GM12878 (cell line): ENCODE results near the gene GUCY2F. TPM values are rescaled to one million over a fixed set of nuclear protein-coding genes. Genes with fewer than 3 reads are reported as not detected.

Source experiments
- ATAC-seq: fragments of 200-7000 bp; cut with Tn5 transposase; 3 replicates; pipeline ENCODE4 v1.9.1; 2020; ENCODE audit warnings: mild to moderate bottlenecking, moderate library complexity
- BruUV-seq: library from RNA; stranded (reverse); fragments of 400-500 nt; replicated peaks from 2 replicates; lab custom pipeline; 2021; lab: Mats Ljungman, UMichigan
- CTCF ChIA-PET: fragments of 300-600 bp; sonication (Branson Sonifier 250); formaldehyde crosslinking; extraction: SDS; loops from one replicate; lab custom pipeline; 2021; ENCODE audit warnings: inconsistent platforms; lab: Yijun Ruan, JAX
- POLR2A ChIA-PET: fragments of 350-600 bp; formaldehyde crosslinking; extraction: SDS; loops from one replicate; lab custom pipeline; 2021; ENCODE audit warnings: inconsistent platforms; lab: Charles Lee
- RAD21 ChIA-PET: fragments of 300-600 bp; sonication (Branson Sonifier 250); formaldehyde crosslinking; loops from one replicate; lab custom pipeline; 2023; ENCODE audit warnings: antibody characterized with exemption; ENCODE audit not compliant: unreplicated experiment; lab: Charles Lee
- SMC1A ChIA-PET: fragments of 300-600 bp; sonication (Branson Sonifier 250); formaldehyde crosslinking; loops from one replicate; lab custom pipeline; 2023; ENCODE audit not compliant: unreplicated experiment, uncharacterized antibody; lab: Charles Lee
- DNase-seq: peaks from one replicate; pipeline ENCODE4 v3.0.0-alpha.2; 2011; ENCODE audit warnings: low read depth, low spot score
- FAIRE-seq: peaks from 3 replicates; lab custom pipeline; 2011; peaks lifted over from hg19 to GRCh38; lab: Jason Lieb, UNC
- H2AFZ ChIP-seq: 2 replicates; pipeline ENCODE4 v1.6.0; 2011; ENCODE audit warnings: low read depth, low read length, control low read depth; ENCODE audit not compliant: control insufficient read depth
- H3K27ac ChIP-seq: 2 replicates; pipeline ENCODE4 v1.5.1; 2011; ENCODE audit warnings: control low read depth; ENCODE audit not compliant: control insufficient read depth, insufficient read depth
- H3K27me3 ChIP-seq, 2 experiments: replicated peaks in 1 of 2; 2 replicates each; pipeline versions ENCODE4 v1.6.0 to v1.6.1; 2011; ENCODE audit warnings: low read length in 1 of 2; ENCODE audit not compliant: control insufficient read depth in 2 of 2, insufficient read depth in 2 of 2
- H3K36me3 ChIP-seq, 2 experiments: 2 replicates each; pipeline ENCODE4 v1.5.1; 2011; ENCODE audit warnings: low read length in 1 of 2; ENCODE audit not compliant: control insufficient read depth in 2 of 2, insufficient read depth in 2 of 2
- H3K4me1 ChIP-seq: 2 replicates; pipeline ENCODE4 v1.6.1; 2011; ENCODE audit warnings: mild to moderate bottlenecking, low read length, moderate library complexity, mixed read lengths; ENCODE audit not compliant: control insufficient read depth, insufficient read depth
- H3K4me2 ChIP-seq: 2 replicates; pipeline ENCODE4 v1.6.0; 2011; ENCODE audit warnings: control low read depth; ENCODE audit not compliant: control insufficient read depth, insufficient read depth
- H3K4me3 ChIP-seq: fragments of 200-600 bp; sonication (generic); 2 replicates; pipeline ENCODE4 v1.5.1; 2016
- H3K79me2 ChIP-seq: 2 replicates; pipeline ENCODE4 v1.6.0; 2011; ENCODE audit warnings: low read length; ENCODE audit not compliant: control insufficient read depth, insufficient read depth
- H3K9ac ChIP-seq: 2 replicates; pipeline ENCODE4 v1.8.0; 2011; ENCODE audit warnings: low read length, control low read depth, mixed read lengths; ENCODE audit not compliant: control insufficient read depth, insufficient read depth
- H3K9me3 ChIP-seq: replicated peaks from 3 replicates; pipeline ENCODE4 v1.5.1; 2011; ENCODE audit warnings: mild to moderate bottlenecking, low read length; ENCODE audit not compliant: control insufficient read depth, insufficient read depth
- H4K20me1 ChIP-seq: 2 replicates; pipeline ENCODE4 v1.6.0; 2011; ENCODE audit not compliant: control insufficient read depth, insufficient read depth
- BRCA1 ChIP-seq: IDR thresholded peaks from 2 replicates; pipeline ENCODE4 v1.6.1; 2011; ENCODE audit warnings: low read depth, low read length, improper control_type of control experiment
- CTCF ChIP-seq, 3 experiments: IDR thresholded peaks in 2 of 3; conservative IDR thresholded peaks in 1 of 3; 2 replicates each; pipeline ENCODE4 v1.5.1; 2011; ENCODE audit warnings: low read depth in 3 of 3, low read length in 3 of 3, mild to moderate bottlenecking in 3 of 3, control low read depth in 2 of 3, moderate library complexity in 2 of 3, inconsistent platforms in 1 of 3, mixed read lengths in 1 of 3; ENCODE audit not compliant: control insufficient read depth in 2 of 3, insufficient read depth in 1 of 3; ENCODE audit errors: extremely low read depth in 1 of 3
- HDAC6 ChIP-seq: fragments of 200-600 bp; sonication (generic); IDR thresholded peaks from one replicate; pipeline ENCODE4 v1.8.0; 2017; ENCODE audit warnings: antibody characterized with exemption; ENCODE audit not compliant: unreplicated experiment
- JUND ChIP-seq: IDR thresholded peaks from 2 replicates; pipeline ENCODE4 v1.6.1; 2012; ENCODE audit warnings: low read depth, mild to moderate bottlenecking, low read length, improper control_type of control experiment, moderate library complexity
- MYC ChIP-seq: IDR thresholded peaks from 2 replicates; pipeline ENCODE4 v1.6.1; 2011; ENCODE audit warnings: mild to moderate bottlenecking, low read length, moderate library complexity, inconsistent platforms; ENCODE audit not compliant: insufficient read depth, insufficient replicate concordance, insufficient read length, severe bottlenecking
- PBX3 ChIP-seq: IDR thresholded peaks from 2 replicates; pipeline ENCODE4 v1.6.1; 2011; ENCODE audit warnings: mild to moderate bottlenecking, low read depth, low read length, moderate library complexity; ENCODE audit not compliant: insufficient replicate concordance
- POLR2AphosphoS2 ChIP-seq: IDR thresholded peaks from 2 replicates; pipeline ENCODE4 v1.6.1; 2011; ENCODE audit warnings: low read depth, mild to moderate bottlenecking, low read length, improper control_type of control experiment, moderate library complexity
- RFX5 ChIP-seq: IDR thresholded peaks from 2 replicates; pipeline ENCODE4 v1.6.1; 2011; ENCODE audit warnings: low read depth, low read length, improper control_type of control experiment
- RUNX3 ChIP-seq: IDR thresholded peaks from 2 replicates; pipeline ENCODE4 v1.6.1; 2012; ENCODE audit warnings: low read length, inconsistent platforms
- SREBF2 ChIP-seq: IDR thresholded peaks from 2 replicates; pipeline ENCODE4 v1.6.1; 2012; ENCODE audit warnings: mild to moderate bottlenecking, low read length
- TCF12 ChIP-seq: IDR thresholded peaks from 2 replicates; pipeline ENCODE4 v1.6.1; 2011; ENCODE audit warnings: low read depth, mild to moderate bottlenecking, low read length
- TCF3 ChIP-seq: IDR thresholded peaks from 2 replicates; pipeline ENCODE4 v1.6.1; 2012; ENCODE audit warnings: low read depth, mild to moderate bottlenecking, low read length, borderline replicate concordance; ENCODE audit not compliant: insufficient read depth
- ZNF622 ChIP-seq: fragments of 450-650 bp; IDR thresholded peaks from 2 replicates; pipeline ENCODE4 v1.6.1; 2017; ENCODE audit warnings: mild to moderate bottlenecking, inconsistent platforms
- WGBS: methylation state at CpG from one replicate; pipeline ENCODE4 v1.1.6; 2016; ENCODE audit warnings: low lambda C conversion rate; ENCODE audit not compliant: insufficient replicate concordance, insufficient coverage; ENCODE audit errors: missing lambda C conversion rate; 5-methylcytosine and 5-hydroxymethylcytosine counted together
- in situ Hi-C: fragments of 300-500 bp; cut with MboI; formaldehyde crosslinking; loops from 9 replicates; pipeline ENCODE4 v1.14.3; 2018; ENCODE audit warnings: mixed read lengths
- intact Hi-C: fragments of 100-400 bp; cut with micrococcal nuclease; formaldehyde crosslinking; loops from one replicate; pipeline ENCODE4 v1.14.2; 2022; ENCODE audit not compliant: unreplicated experiment
- polyA plus RNA-seq, 11 experiments: library from polyadenylated mRNA; depleted of rRNA in 4 of 11; unstranded in 6 of 11; stranded (reverse) in 5 of 11; fragments of >200 nt; fragmentation: Nextera tagmentation in 4 of 11; fragmentation: Illumina TruSeq in 1 of 11; extraction: Ambion mirVana in 4 of 11; extraction: Trizol in 1 of 11; gene quantifications; 1 replicate in 1 of 11; 2 replicates in 10 of 11; pipeline versions ENCODE4 v1.2.1 to v1.2.3, GENCODE V29; 2011 to 2016; ENCODE audit warnings: inconsistent platforms in 2 of 11, missing spikeins in 2 of 11, low read depth in 1 of 11
- total RNA-seq, 4 experiments: library from RNA; depleted of rRNA in 3 of 4; stranded (reverse); fragments of >200 nt in 3 of 4; fragmentation: Illumina TruSeq in 1 of 4; extraction: Trizol in 1 of 4; gene quantifications; 2 replicates each; pipeline versions ENCODE4 v1.2.1 to v1.2.3, GENCODE V29; 2013 to 2021

GUCY2F gene
- total and polyA plus RNA-seq, 10 of the 15 experiments (the other 5 are each of a cell fraction or from before 2014, with no cell fraction given), result not detected

- RAD21 ChIA-PET, result interaction anchor here (2.7 kb wide), 1 partner anchor 678 kb away, joined by 10 read pairs; no protein-coding TSS in a partner anchor
Measured at GRCh38 chrX:109378281-109378680, 103.6 kb downstream of the GUCY2F start.

GRCh38 chrX:109374262-109374960, 107.5 kb downstream of the GUCY2F start:
- ChIA-PET CTCF (interaction anchor here (0.8 kb wide), 1 partner anchor 188 kb away, joined by 4 read pairs; no protein-coding TSS in a partner anchor), SMC1A (interaction anchor here (1.2 to 3.9 kb wide), 3 partner anchors 9 to 104 kb away, joined by 3 to 40 read pairs (median 6); no protein-coding TSS in a partner anchor), POLR2A (no interaction called here), RAD21 (interaction anchor here (1.1 kb wide), 1 partner anchor 103 kb away, joined by 4 read pairs; no protein-coding TSS in a partner anchor)
- 0% methylated on average over 1 of the region's 1 CpG for WGBS
- no peak overlapping the region for H2AFZ ChIP-seq
- H3K9me3 ChIP-seq, result no peaks in the 10 kb centered on the region
- H3K4me1 ChIP-seq, result no peaks in the 10 kb centered on the region
- no peaks in the 10 kb centered on the region for H3K79me2 ChIP-seq
- intact Hi-C loops (no loop called here), in situ Hi-C loops (no loop called here)
- no peaks in the 10 kb centered on the region for H3K27me3 ChIP-seq
- no peak for FAIRE-seq
- no peak; the same call in 2 of the 3 replicates for ATAC-seq
- no peak overlapping the region for H3K9ac ChIP-seq
- no peaks in the 10 kb centered on the region for H4K20me1 ChIP-seq
- no peak for DNase-seq
- H3K27ac ChIP-seq, result no peak overlapping the region
- no peak overlapping the region for H3K4me2 ChIP-seq
- no peak overlapping the region for H3K4me3 ChIP-seq
- no peaks in the 10 kb centered on the region for H3K36me3 ChIP-seq
- BruUV-seq, result no TSS peak
- no peak for TF ChIP-seq ZNF622
- no peak for TF ChIP-seq HDAC6
- TF ChIP-seq PBX3, result no peak
- no peak for TF ChIP-seq TCF3
- no peak for TF ChIP-seq RUNX3
- no peak for TF ChIP-seq TCF12
- no peak for TF ChIP-seq RFX5
- TF ChIP-seq POLR2AphosphoS2, result no peak
- no peak for TF ChIP-seq MYC
- TF ChIP-seq BRCA1, result no peak
- TF ChIP-seq CTCF (IDR thresholded peaks at IDR 0.05 in 2 of 3, conservative IDR thresholded peaks at IDR 0.05 in 1 of 3; ENCODE audit: control insufficient read depth in 2 of 3, extremely low read depth in 1 of 3, insufficient read depth in 1 of 3, low read depth in 3 of 3, low read length in 3 of 3), result no peak

More at GRCh38 chrX:109378281-109378680, 103.6 kb downstream of the GUCY2F start:
- Histone ChIP-seq H4K20me1 (no peaks in the 10 kb centered on the region), H3K4me1 (no peaks in the 10 kb centered on the region), H3K4me3 (no peak overlapping the region), H2AFZ (no peak overlapping the region), H3K27me3 (no peaks in the 10 kb centered on the region), H3K4me2 (no peak overlapping the region), H3K9me3 (no peaks in the 10 kb centered on the region), H3K9ac (no peak overlapping the region), H3K27ac (no peak overlapping the region), H3K36me3 (no peaks in the 10 kb centered on the region), H3K79me2 (no peaks in the 10 kb centered on the region)
- WGBS, result 0% methylated on average over 1 of the region's 1 CpG
- no peak for TF ChIP-seq JUND
- no peak for TF ChIP-seq SREBF2
- POLR2A ChIA-PET, result no interaction called here
- CTCF ChIA-PET, result interaction anchor here (1.1 kb wide), 1 partner anchor 793 kb away, joined by 3 read pairs; no protein-coding TSS in a partner anchor
- ATAC-seq, result no peak
- no TSS peak for BruUV-seq
- in situ Hi-C loops, result no loop called here
- no peak for FAIRE-seq
- no peak for DNase-seq
- SMC1A ChIA-PET, result interaction anchor here (1.1 to 1.5 kb wide), 3 partner anchors 10 to 679 kb away, joined by 3 to 5 read pairs (median 4); no protein-coding TSS in a partner anchor
- intact Hi-C loops, result no loop called here
